ENCODE results near the gene ACTRT3. TPM values are rescaled to one million over a fixed set of nuclear protein-coding genes. Genes with fewer than 3 reads are reported as not detected.
"Not testable (repeated sequence)": the region's sequence is repeated elsewhere in the genome, so short reads cannot be mapped to it uniquely, and the experiment has no call there.

Gene ACTRT3
- total and polyA plus RNA-seq, 2 of the 13 experiments (the other 11 are each of a cell fraction or from before 2014, with no cell fraction given), result 0.42 to 0.97 TPM

- H3K9me3 ChIP-seq (ENCODE audit: low read length), result no peaks in the 10 kb centered on the region
- no peak for ATAC-seq
- no peaks in the 10 kb centered on the region for H3K79me2 ChIP-seq (ENCODE audit: insufficient read depth, low read length)
- intact Hi-C loops (cut with micrococcal nuclease; ENCODE audit: unreplicated experiment), result no loop called here
- no TSS peak for BruUV-seq (replicated peaks)
- no peak overlapping the region for H2AFZ ChIP-seq (ENCODE audit: low read length)
- FAIRE-seq, result no peak
- H3K4me2 ChIP-seq (ENCODE audit: low read depth, low read length), result no peak overlapping the region
- no peak overlapping the region for H3K27ac ChIP-seq (ENCODE audit: extremely low read length, insufficient read depth, low read length)
- POLR2A ChIA-PET, result no interaction called here
- in situ Hi-C loops (cut with HindIII; ENCODE audit: extremely low pct_ligation_motif_present, low pct_unique_long_range_greater_than_20kb), result no loop called here
- CTCF ChIA-PET (ENCODE audit: low intra/inter-chr PET ratio, low total read pairs), result no interaction called here
- no peak for DNase-seq (ENCODE audit: low spot score)
- no peaks in the 10 kb centered on the region for H3K4me1 ChIP-seq (ENCODE audit: insufficient read depth, low read length)
- H3K4me3 ChIP-seq (replicated peaks in 1 of 3; ENCODE audit: insufficient read depth in 1 of 3, low read depth in 2 of 3, low read length in 3 of 3), result no peak overlapping the region
- no peaks in the 10 kb centered on the region for H4K20me1 ChIP-seq (ENCODE audit: insufficient read depth, low read length)
- TF ChIP-seq ZBTB38 (CRISPR knock-in tag; IDR thresholded peaks at IDR 0.05), result no peak
- TF ChIP-seq KDM1A (CRISPR knock-in tag; IDR thresholded peaks at IDR 0.05), result no peak
- no peak for TF ChIP-seq CREM (IDR thresholded peaks at IDR 0.05)
- TF ChIP-seq CREM (CRISPR knock-in tag; IDR thresholded peaks at IDR 0.05), result no peak
- TF ChIP-seq ZNF782 (CRISPR knock-in tag; IDR thresholded peaks at IDR 0.05; ENCODE audit: borderline replicate concordance), result no peak
- TF ChIP-seq SMAD1 (CRISPR knock-in tag; IDR thresholded peaks at IDR 0.05; ENCODE audit: borderline replicate concordance, low read depth), result no peak
- no peak for TF ChIP-seq KLF9 (CRISPR knock-in tag; IDR thresholded peaks at IDR 0.05; ENCODE audit: low read depth)
- no peak for TF ChIP-seq CHCHD3 (CRISPR knock-in tag; IDR thresholded peaks at IDR 0.05)
- no peak for TF ChIP-seq ZBTB37 (CRISPR knock-in tag; IDR thresholded peaks at IDR 0.05)
- H3K27me3 ChIP-seq (ENCODE audit: control insufficient read depth in 1 of 2, insufficient read depth in 2 of 2, low read length in 2 of 2), result no peaks in the 10 kb centered on the region
- H3K9ac ChIP-seq (ENCODE audit: insufficient read depth, low read depth, low read length), result no peak overlapping the region
- no peaks in the 10 kb centered on the region for H3K36me3 ChIP-seq (replicated peaks in 1 of 2; ENCODE audit: control insufficient read depth in 1 of 2, insufficient read depth in 2 of 2, low read length in 2 of 2)
- 45% methylated on average over 2 of the region's 2 CpGs for WGBS (ENCODE audit: low lambda C conversion rate)
Observed at GRCh38 chr3:169739067-169739466, 30.3 kb downstream of the ACTRT3 start.

- CTCF ChIA-PET (ENCODE audit: low intra/inter-chr PET ratio, low total read pairs); H3K9me3 ChIP-seq (ENCODE audit: low read length); H3K4me3 ChIP-seq (replicated peaks in 1 of 3; ENCODE audit: insufficient read depth in 1 of 3, low read depth in 2 of 3, low read length in 3 of 3); H3K36me3 ChIP-seq (replicated peaks in 1 of 2; ENCODE audit: control insufficient read depth in 1 of 2, insufficient read depth in 2 of 2, low read length in 2 of 2); DNase-seq (ENCODE audit: low spot score); in situ Hi-C loops (cut with HindIII; ENCODE audit: extremely low pct_ligation_motif_present, low pct_unique_long_range_greater_than_20kb); H3K4me1 ChIP-seq (ENCODE audit: insufficient read depth, low read length); H3K9ac ChIP-seq (ENCODE audit: insufficient read depth, low read depth, low read length); BruUV-seq (replicated peaks); H3K4me2 ChIP-seq (ENCODE audit: low read depth, low read length); FAIRE-seq; H2AFZ ChIP-seq (ENCODE audit: low read length); POLR2A ChIA-PET; intact Hi-C loops (cut with micrococcal nuclease; ENCODE audit: unreplicated experiment); H4K20me1 ChIP-seq (ENCODE audit: insufficient read depth, low read length); H3K27ac ChIP-seq (ENCODE audit: extremely low read length, insufficient read depth, low read length); H3K79me2 ChIP-seq (ENCODE audit: insufficient read depth, low read length); ATAC-seq; H3K27me3 ChIP-seq (ENCODE audit: control insufficient read depth in 1 of 2, insufficient read depth in 2 of 2, low read length in 2 of 2): not testable (repeated sequence)
Observed at GRCh38 chr3:169731857-169732256, 37.5 kb downstream of the ACTRT3 start.
